Measurements from ENCODE around the gene RNF187. TPM values are rescaled to one million over a fixed set of nuclear protein-coding genes. Genes with fewer than 3 reads are reported as not detected.

The RNF187 gene
- total and polyA plus RNA-seq, 2 of the 13 experiments (the other 11 are each of a cell fraction or from before 2014, with no cell fraction given) = 41.3 to 59.4 TPM

GRCh38 chr1:228464487-228464983 lies 22.6 kb upstream of the RNF187 start:
- H3K79me2 ChIP-seq (ENCODE audit: insufficient read depth, low read length) = no peaks in the 10 kb centered on the region
- in situ Hi-C loops (cut with HindIII; ENCODE audit: extremely low pct_ligation_motif_present, low pct_unique_long_range_greater_than_20kb) (no loop called here), intact Hi-C loops (cut with micrococcal nuclease; ENCODE audit: unreplicated experiment) (no loop called here)
- no peak overlapping the region for H3K9ac ChIP-seq (ENCODE audit: insufficient read depth, low read depth, low read length)
- no peak overlapping the region for H3K4me2 ChIP-seq (ENCODE audit: low read depth, low read length)
- TF ChIP-seq ZNF17 (CRISPR knock-in tag; IDR thresholded peaks at IDR 0.05) = no peak
- TF ChIP-seq MEIS1 (CRISPR knock-in tag; IDR thresholded peaks at IDR 0.05; ENCODE audit: borderline replicate concordance) = no peak
- no peak for TF ChIP-seq RBM39 (IDR thresholded peaks at IDR 0.05; ENCODE audit: low read depth, low read length, poor library complexity, severe bottlenecking)
- no peak for TF ChIP-seq KDM6A (CRISPR knock-in tag; IDR thresholded peaks at IDR 0.05; ENCODE audit: low read depth)
- TF ChIP-seq, protein P1, sequence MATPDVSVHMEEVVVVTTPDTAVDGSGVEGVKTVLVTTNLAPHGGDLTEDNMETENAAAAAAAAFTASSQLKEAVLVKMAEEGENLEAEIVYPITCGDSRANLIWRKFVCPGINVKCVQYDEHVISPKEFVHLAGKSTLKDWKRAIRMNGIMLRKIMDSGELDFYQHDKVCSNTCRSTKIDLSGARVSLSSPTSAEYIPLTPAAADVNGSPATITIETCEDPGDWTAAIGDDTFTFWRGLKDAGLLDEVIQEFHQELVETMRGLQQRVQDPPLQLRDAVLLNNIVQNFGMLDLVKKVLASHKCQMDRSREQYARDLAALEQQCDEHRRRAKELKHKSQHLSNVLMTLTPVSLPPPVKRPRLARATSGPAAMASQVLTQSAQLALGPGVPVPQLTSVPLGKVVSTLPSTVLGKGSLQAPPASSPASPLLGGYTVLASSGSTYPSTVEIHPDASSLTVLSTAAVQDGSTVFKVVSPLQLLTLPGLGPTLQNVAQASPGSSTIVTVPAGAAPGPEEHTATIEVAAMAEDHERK (CRISPR knock-in tag; IDR thresholded peaks at IDR 0.05; ENCODE audit: low read depth) = no peak
- no peak for TF ChIP-seq MIXL1 (CRISPR knock-in tag; IDR thresholded peaks at IDR 0.05)
- no peak for TF ChIP-seq CAMTA2 (CRISPR knock-in tag; IDR thresholded peaks at IDR 0.05; ENCODE audit: borderline replicate concordance)
- TF ChIP-seq YEATS4 (CRISPR knock-in tag; IDR thresholded peaks at IDR 0.05; ENCODE audit: borderline replicate concordance) = no peak
- TF ChIP-seq CHD4 (IDR thresholded peaks at IDR 0.05; ENCODE audit: borderline replicate concordance, low read length) = no peak
- TF ChIP-seq BORCS8-MEF2B (CRISPR knock-in tag; IDR thresholded peaks at IDR 0.05) = no peak
- TF ChIP-seq SAFB2 (CRISPR knock-in tag; IDR thresholded peaks at IDR 0.05; ENCODE audit: borderline replicate concordance, low read depth) = no peak
- TF ChIP-seq CCAR2 (optimal IDR thresholded peaks at IDR 0.05; ENCODE audit: low read depth, low read length) = no peak
- no peak for TF ChIP-seq ZNF563 (CRISPR knock-in tag; IDR thresholded peaks at IDR 0.05)
- no peak for TF ChIP-seq ZNF562 (CRISPR knock-in tag; IDR thresholded peaks at IDR 0.05; ENCODE audit: borderline replicate concordance)
- peaks cover 5% of the 10 kb centered on the region; the same call in 1 of the 2 replicates for H3K4me1 ChIP-seq (ENCODE audit: insufficient read depth, low read length)
- 75% methylated on average over 33 of the region's 33 CpGs for WGBS (ENCODE audit: low lambda C conversion rate)
- peaks cover 5 to 50% of the 10 kb centered on the region in 2 experiments; a peak in 4 of 5 replicates for H3K27me3 ChIP-seq (ENCODE audit: control insufficient read depth in 1 of 2, insufficient read depth in 2 of 2, low read length in 2 of 2)
- no TSS peak for BruUV-seq (replicated peaks)
- ATAC-seq = no peak
- no peak for FAIRE-seq
- no peak overlapping the region for H3K4me3 ChIP-seq (replicated peaks in 1 of 3; ENCODE audit: insufficient read depth in 1 of 3, low read depth in 2 of 3, low read length in 3 of 3)
- H3K36me3 ChIP-seq (replicated peaks in 1 of 2; ENCODE audit: control insufficient read depth in 1 of 2, insufficient read depth in 2 of 2, low read length in 2 of 2) = no peaks in the 10 kb centered on the region
- CTCF ChIA-PET (ENCODE audit: low intra/inter-chr PET ratio, low total read pairs) = no interaction called here
- no peak overlapping the region for H3K27ac ChIP-seq (ENCODE audit: extremely low read length, insufficient read depth, low read length)
- no peak overlapping the region for H2AFZ ChIP-seq (ENCODE audit: low read length)
- no peaks in the 10 kb centered on the region for H3K9me3 ChIP-seq (ENCODE audit: low read length)
- POLR2A ChIA-PET = no interaction called here
- DNase-seq (ENCODE audit: low spot score) = no peak
- H4K20me1 ChIP-seq (ENCODE audit: insufficient read depth, low read length) = no peaks in the 10 kb centered on the region
